Ovary (tissue), 9 donors: ENCODE results near the gene PARPBP. TPM values are rescaled to one million over a fixed set of nuclear protein-coding genes. Genes with fewer than 3 reads are reported as not detected.
"Not testable (repeated sequence)": the region's sequence is repeated elsewhere in the genome, so short reads cannot be mapped to it uniquely, and the experiment has no call there.

Experiments
- DNase-seq, 5 donors: peaks; one replicate each; pipeline ENCODE4 v3.0.0-alpha.2; 2019 to 2020
- H3K27ac ChIP-seq, 2 donors: fragments of 200-600 bp; one replicate each; pipeline versions ENCODE4 v1.5.1 to v1.8.0; 2019 to 2022
- H3K27me3 ChIP-seq: fragments of 200-600 bp; one replicate; pipeline ENCODE4 v1.8.0; 2022
- H3K36me3 ChIP-seq: fragments of 200-600 bp; sonication (generic); one replicate; pipeline ENCODE4 v1.5.1; 2019
- H3K4me1 ChIP-seq: one replicate; pipeline ENCODE4 v1.8.1; 2013; ENCODE audit warnings: mild to moderate bottlenecking, moderate library complexity; ENCODE audit not compliant: insufficient read depth
- H3K4me3 ChIP-seq: fragments of 200-600 bp; sonication (generic); one replicate; pipeline ENCODE4 v1.5.1; 2017
- H3K9me3 ChIP-seq, 2 donors: fragments of 200-600 bp in 1 of 2; sonication (generic) in 1 of 2; one replicate each; pipeline versions ENCODE4 v1.5.1 to v1.8.1; 2013 to 2019; ENCODE audit warnings: mild to moderate bottlenecking in 1 of 2, moderate library complexity in 1 of 2
- EP300 ChIP-seq: sonication (generic); formaldehyde crosslinking; IDR thresholded peaks from one replicate; pipeline ENCODE4 v1.6.1; 2017; ENCODE audit warnings: antibody characterized with exemption
- POLR2A ChIP-seq: fragments of 450-650 bp; IDR thresholded peaks from one replicate; pipeline ENCODE4 v1.6.1; 2017; ENCODE audit warnings: antibody characterized with exemption, mild to moderate bottlenecking, moderate library complexity
- WGBS, 3 donors: extraction: QIAGEN DNeasy Blood & Tissue Kit in 1 of 3; methylation state at CpG; one replicate each; pipeline versions ENCODE4 v1.1.5 to v1.1.7; 2013 to 2017; 5-methylcytosine and 5-hydroxymethylcytosine counted together
- intact Hi-C, 4 donors: fragments of 100-400 bp; cut with DNase I; formaldehyde crosslinking; loops; one replicate each; pipeline versions ENCODE4 v1.11.0 to v1.15.1; 2022 to 2023
- polyA plus RNA-seq, 2 donors: library from polyadenylated mRNA; stranded (reverse); fragments of 200-250 nt in 1 of 2; fragments of 350-450 nt in 1 of 2; fragmentation: Illumina TruSeq in 1 of 2; extraction: RNeasy Lipid Tissue Mini Kit (QIAGEN cat#74804) in 1 of 2; gene quantifications; one replicate each; pipeline ENCODE4 v1.2.3, GENCODE V29; 2013 to 2014
- total RNA-seq, 7 donors: library from RNA; depleted of rRNA in 2 of 7; stranded (reverse); fragments of >200 nt in 2 of 7; fragmentation: NEBNext Ultra II Directional in 3 of 7; extraction: Animal tissue kit (Norgen Biotek cat#: 25700) in 3 of 7; gene quantifications; one replicate each; pipeline versions ENCODE4 v1.1.0 to v1.2.4, GENCODE V29; 2016 to 2023
- TF ChIP-seq, protein P1 (sequence below), 3 donors: fragments of 450-650 bp in 2 of 3; fragments of 200-600 bp in 1 of 3; IDR thresholded peaks; one replicate each; pipeline versions ENCODE4 v1.5.1 to v1.8.0; 2016 to 2022; ENCODE audit warnings: antibody characterized with exemption in 3 of 3, mild to moderate bottlenecking in 1 of 3
- donor health status: DM: no; HTN: no; CAD: no; lungs with moderate emphysema.
- donor health status: DM: no; HTN: no; CAD: no.
- donor health status: Bipolar disorder and iron deficiency.
- donor health status: DM: yes; HTN: yes; CAD: no.
- donor health status: DM: no; HTN: no; CAD: no.
- donor health status: DM: yes; HTN: yes; CAD: no.

Gene PARPBP
- total and polyA plus RNA-seq, 9 donors, result 0.45 to 2.5 (median 1.3) TPM

DNA sequence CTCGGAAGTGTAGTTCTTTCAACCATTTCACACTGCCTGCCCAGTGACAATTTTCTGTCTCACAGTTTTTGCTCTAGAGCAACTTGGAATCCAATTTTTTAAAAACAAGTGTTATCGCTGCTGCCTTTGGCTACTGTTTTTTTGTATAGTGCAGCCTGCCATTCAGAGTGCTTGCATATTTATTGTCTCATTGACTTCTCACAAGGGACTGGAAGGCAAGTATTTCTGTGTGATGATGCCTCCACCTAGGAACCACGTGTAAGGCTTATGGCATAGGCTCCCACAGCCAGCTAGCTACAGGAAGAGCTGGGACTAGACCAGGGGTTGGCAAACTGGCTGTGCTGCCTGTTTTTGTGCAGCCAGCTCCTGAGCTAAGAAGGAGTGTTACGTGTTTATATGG is 903 bp downstream of the PARPBP start:
- Histone ChIP-seq H3K4me3 (no peak overlapping the region), H3K4me1 (peaks cover 7% of the 10 kb centered on the region)

DNA sequence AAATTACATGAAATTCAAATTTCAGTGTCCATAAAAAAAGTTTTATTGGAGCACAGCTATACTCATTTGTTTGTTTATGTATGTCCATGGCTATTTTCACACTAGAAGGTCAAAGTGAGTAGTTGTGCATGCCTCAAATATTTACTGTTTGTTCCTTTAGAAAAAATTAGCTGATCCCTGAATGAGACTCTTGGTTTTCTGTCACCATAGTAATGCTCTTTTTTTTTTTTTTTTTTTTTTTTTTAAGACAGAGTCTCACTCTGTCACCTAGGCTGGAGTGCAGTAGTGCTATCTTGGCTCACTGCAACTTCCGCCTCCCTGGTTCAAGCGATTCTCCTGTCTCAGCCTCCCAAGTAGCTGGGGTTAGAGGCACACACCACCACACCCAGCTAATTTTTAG is 1.3 kb downstream of the PARPBP start:
- H3K4me3 ChIP-seq, intact Hi-C loops, H3K27ac ChIP-seq, H3K36me3 ChIP-seq, H3K9me3 ChIP-seq, DNase-seq, H3K4me1 ChIP-seq, H3K27me3 ChIP-seq: not testable (repeated sequence)
- 93 to 98% (median 93%) methylated on average over 2 of the region's 2 CpGs for WGBS, 3 donors

More for the DNA sequence above, 903 bp downstream of the PARPBP start:
- Histone ChIP-seq H3K27me3 (no peaks in the 10 kb centered on the region), H3K9me3 (no peaks in the 10 kb centered on the region), H3K36me3 (no peaks in the 10 kb centered on the region), H3K27ac (no peak overlapping the region)
- TF ChIP-seq POLR2A (no peak), EP300 (no peak)
- TF ChIP-seq, protein P1, sequence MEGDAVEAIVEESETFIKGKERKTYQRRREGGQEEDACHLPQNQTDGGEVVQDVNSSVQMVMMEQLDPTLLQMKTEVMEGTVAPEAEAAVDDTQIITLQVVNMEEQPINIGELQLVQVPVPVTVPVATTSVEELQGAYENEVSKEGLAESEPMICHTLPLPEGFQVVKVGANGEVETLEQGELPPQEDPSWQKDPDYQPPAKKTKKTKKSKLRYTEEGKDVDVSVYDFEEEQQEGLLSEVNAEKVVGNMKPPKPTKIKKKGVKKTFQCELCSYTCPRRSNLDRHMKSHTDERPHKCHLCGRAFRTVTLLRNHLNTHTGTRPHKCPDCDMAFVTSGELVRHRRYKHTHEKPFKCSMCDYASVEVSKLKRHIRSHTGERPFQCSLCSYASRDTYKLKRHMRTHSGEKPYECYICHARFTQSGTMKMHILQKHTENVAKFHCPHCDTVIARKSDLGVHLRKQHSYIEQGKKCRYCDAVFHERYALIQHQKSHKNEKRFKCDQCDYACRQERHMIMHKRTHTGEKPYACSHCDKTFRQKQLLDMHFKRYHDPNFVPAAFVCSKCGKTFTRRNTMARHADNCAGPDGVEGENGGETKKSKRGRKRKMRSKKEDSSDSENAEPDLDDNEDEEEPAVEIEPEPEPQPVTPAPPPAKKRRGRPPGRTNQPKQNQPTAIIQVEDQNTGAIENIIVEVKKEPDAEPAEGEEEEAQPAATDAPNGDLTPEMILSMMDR (IDR thresholded peaks at IDR 0.05), result no peak
- no peak for DNase-seq
- intact Hi-C loops, result no loop called here
- 16 to 24% (median 22%) methylated on average over 4 of the region's 4 CpGs for WGBS, 3 donors

DNA sequence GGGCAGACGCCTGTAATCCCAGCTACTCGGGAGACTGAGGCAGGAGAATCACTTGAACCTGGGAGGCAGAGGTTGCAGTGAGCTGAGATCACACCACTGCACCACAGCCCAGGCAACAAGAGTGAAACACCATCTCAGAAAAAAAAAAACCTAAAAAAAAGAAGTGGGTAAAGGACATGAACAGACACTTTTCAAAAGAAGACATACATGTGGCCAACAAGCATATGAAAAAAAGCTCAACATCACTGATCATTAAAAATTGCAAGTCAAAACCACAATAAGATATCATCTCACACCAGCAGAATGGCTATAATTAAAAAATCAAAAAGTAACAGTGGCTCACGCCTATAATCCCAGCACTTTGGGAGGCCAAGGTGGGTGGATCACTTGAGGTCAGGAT is 10.7 kb downstream of the PARPBP start:
- DNase-seq, H3K36me3 ChIP-seq, H3K27me3 ChIP-seq, intact Hi-C loops, H3K9me3 ChIP-seq, H3K4me3 ChIP-seq, H3K4me1 ChIP-seq, H3K27ac ChIP-seq: not testable (repeated sequence)
- 82 to 94% (median 84%) methylated on average over 3 of the region's 3 CpGs for WGBS, 3 donors

DNA sequence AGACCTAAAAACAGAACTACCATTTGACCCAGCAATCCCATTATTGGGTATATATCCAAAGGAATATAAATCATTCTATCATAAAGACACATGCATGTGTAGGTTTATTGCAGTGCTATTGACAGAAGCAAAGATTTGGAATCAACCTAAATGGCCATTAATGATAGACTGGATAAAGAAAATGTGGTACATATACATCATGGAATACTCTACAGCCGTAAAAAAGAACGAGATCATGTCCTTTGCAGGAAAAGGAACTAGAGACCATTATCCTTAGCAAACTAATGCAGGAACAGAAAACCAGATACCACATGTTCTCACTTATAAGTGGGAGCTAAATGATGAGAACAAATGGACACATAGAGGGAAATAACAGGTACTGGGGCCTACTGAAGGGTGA is 11.5 kb downstream of the PARPBP start:
- H3K27ac ChIP-seq, H3K4me3 ChIP-seq, H3K4me1 ChIP-seq, H3K9me3 ChIP-seq, intact Hi-C loops, DNase-seq, H3K27me3 ChIP-seq, H3K36me3 ChIP-seq: not testable (repeated sequence)
- WGBS, 3 donors, result 95 to 98% (median 97%) methylated on average over 2 of the region's 2 CpGs

DNA sequence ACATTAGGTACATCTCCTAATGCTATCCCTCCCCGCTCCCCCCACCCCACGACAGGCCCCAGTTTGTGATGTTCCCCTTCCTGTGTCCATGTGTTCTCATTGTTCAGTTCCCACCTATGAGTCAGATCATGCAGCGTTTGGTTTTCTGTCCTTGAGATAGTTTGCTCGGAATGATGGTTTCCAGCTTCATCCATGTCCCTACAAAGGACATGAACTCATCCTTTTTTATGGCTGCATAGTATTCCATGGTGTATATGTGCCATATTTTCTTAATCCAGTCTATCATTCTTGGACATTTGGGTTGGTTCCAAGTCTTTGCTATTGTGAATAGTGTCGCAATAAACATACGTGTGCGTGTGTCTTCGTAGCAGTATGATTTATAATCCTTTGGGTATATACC is 17.6 kb downstream of the PARPBP start:
- H3K4me1 ChIP-seq, H3K36me3 ChIP-seq, H3K27me3 ChIP-seq, H3K27ac ChIP-seq, DNase-seq, intact Hi-C loops, H3K9me3 ChIP-seq, H3K4me3 ChIP-seq: not testable (repeated sequence)
- WGBS, 3 donors, result 96 to 97% (median 97%) methylated on average over 8 of the region's 8 CpGs

DNA sequence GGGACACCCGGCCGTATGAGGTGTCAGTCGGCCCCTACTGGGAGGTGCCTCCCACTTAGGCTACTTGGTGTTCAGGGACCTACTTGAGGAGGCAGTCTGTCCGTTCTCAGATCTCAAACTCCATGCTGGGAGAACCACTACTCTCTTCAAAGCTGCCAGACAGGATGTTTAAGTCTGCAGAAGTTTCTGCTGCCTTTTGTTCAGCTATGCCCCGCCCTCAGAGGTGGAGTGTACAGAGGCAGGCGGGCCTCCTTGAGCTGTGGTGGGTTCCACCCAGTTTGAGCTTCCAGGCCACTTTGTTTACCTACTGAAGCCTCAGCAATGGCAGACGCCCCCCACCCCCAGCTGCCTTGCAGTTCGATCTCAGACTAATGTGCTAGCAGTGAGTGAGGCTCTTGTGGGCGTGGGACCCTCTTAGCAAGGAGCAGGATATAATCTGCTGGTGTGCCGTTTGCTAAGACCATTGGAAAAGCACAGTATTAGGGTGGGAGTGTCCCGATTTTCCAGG is 22.9 kb downstream of the PARPBP start:
- intact Hi-C loops, H3K36me3 ChIP-seq, DNase-seq, H3K4me1 ChIP-seq, H3K27me3 ChIP-seq, H3K4me3 ChIP-seq, H3K9me3 ChIP-seq, H3K27ac ChIP-seq: not testable (repeated sequence)
- 89 to 95% (median 91%) methylated on average over 11 of the region's 11 CpGs for WGBS, 3 donors

DNA sequence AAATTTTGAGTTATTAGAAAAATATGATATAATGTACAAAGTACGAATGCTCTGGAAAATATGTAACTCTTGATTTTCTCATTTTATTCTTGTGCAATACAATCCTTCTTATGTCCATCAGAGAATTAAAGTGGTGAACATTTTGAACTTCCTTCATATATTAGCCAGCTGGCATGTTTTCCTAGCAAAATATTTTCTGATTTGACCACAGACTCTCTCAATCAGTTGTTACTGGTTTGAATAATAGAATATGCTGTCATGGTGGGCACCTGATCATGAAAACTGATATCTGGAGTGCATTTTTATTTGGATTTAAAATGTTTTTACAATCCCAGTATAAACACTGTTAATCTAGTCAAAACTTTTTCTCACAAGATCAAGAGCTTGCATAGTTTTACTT is 24.2 kb downstream of the PARPBP start:
- no peaks in the 10 kb centered on the region for H3K27me3 ChIP-seq
- H3K27ac ChIP-seq, result no peak overlapping the region
- no peak overlapping the region for H3K4me3 ChIP-seq
- 10 to 31% (median 12%) methylated on average over 1 of the region's 1 CpG for WGBS, 3 donors
- intact Hi-C loops, result no loop called here
- no peaks in the 10 kb centered on the region for H3K4me1 ChIP-seq
- no peak for TF ChIP-seq EP300
- TF ChIP-seq POLR2A, result no peak
- TF ChIP-seq, protein P1 (IDR thresholded peaks at IDR 0.05), result no peak
- no peaks in the 10 kb centered on the region for H3K9me3 ChIP-seq
- H3K36me3 ChIP-seq, result no peaks in the 10 kb centered on the region
- DNase-seq, result no peak

DNA sequence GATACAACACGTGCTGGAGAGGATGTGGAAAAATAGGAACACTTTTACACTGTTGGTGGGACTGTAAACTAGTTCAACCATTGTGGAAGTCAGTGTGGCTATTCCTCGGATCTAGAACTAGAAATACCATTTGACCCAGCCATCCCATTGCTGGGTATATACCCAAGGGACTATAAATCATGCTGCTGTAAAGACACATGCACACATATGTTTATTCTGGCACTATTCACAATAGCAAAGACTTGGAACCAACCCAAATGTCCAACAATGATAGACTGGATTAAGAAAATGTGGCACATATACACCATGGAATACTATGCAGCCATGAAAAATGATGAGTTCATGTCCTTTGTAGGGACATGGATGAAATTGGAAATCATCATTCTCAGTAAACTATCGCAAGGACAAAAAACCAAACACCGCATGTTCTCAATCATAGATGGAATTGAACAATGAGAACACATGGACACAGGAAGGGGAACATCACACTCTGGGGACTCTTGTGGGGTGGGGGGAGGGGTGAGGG is 27.1 kb downstream of the PARPBP start:
- intact Hi-C loops, DNase-seq, H3K9me3 ChIP-seq, H3K4me1 ChIP-seq, H3K27me3 ChIP-seq, H3K27ac ChIP-seq, H3K4me3 ChIP-seq, H3K36me3 ChIP-seq: not testable (repeated sequence)
- 91 to 100% (median 97%) methylated on average over 4 of the region's 4 CpGs for WGBS, 3 donors

DNA sequence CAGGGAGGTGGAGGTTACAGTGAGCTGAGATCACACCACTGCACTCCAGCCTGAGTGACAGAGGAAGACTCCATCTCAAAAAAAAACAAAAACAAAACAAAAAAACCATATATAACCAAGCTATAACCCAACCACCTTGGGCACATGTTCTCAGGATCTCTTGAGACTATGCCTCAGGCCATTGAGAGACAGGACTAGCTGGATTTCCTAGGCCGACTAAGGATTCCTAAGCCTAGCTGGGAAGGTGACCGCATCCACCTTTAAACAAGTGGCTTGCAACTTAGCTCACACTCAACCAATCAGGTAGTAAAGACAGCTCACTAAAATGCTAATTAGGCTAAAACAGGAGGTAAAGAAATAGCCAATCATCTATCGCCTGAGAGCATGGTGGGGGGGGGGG is 35.2 kb downstream of the PARPBP start:
- DNase-seq, H3K27ac ChIP-seq, intact Hi-C loops, H3K4me1 ChIP-seq, H3K36me3 ChIP-seq, H3K4me3 ChIP-seq, H3K27me3 ChIP-seq, H3K9me3 ChIP-seq: not testable (repeated sequence)
- WGBS, 3 donors, result 97 to 98% (median 98%) methylated on average over 3 of the region's 3 CpGs
